Activated CD8-positive, alpha-beta T cell treated with anti-CD3 and anti-CD28 coated beads, Interleukin-2, amount 10 ng/mL, durations not matched to agents 7 days and 5 days (primary cell): ENCODE data around the gene PIH1D1. TPM values are rescaled to one million over a fixed set of nuclear protein-coding genes. Genes with fewer than 3 reads are reported as not detected.
"Not testable (repeated sequence)": the region's sequence is repeated elsewhere in the genome, so short reads cannot be mapped to it uniquely, and the experiment has no call there.

ENCODE experiments used
- ATAC-seq: fragments of 150-1000 bp; cut with Tn5 transposase; one replicate; pipeline ENCODE4 v1.10.0; 2021; ENCODE audit warnings: moderate library complexity
- CTCF ChIA-PET: fragments of 350-600 bp; sonication (Branson Sonifier 250); formaldehyde crosslinking; loops from one replicate; lab custom pipeline; 2021; ENCODE audit warnings: antibody characterized with exemption; lab: Charles Lee
- POLR2A ChIA-PET: fragments of 350-600 bp; sonication (Branson Sonifier 250); formaldehyde crosslinking; loops from one replicate; lab custom pipeline; 2021; ENCODE audit warnings: antibody characterized with exemption; lab: Charles Lee
- DNase-seq: peaks from one replicate; pipeline ENCODE4 v3.0.0-alpha.2; 2020
- H3K27ac Mint-ChIP-seq: one replicate; pipeline ENCODE4 v1.8.0; 2021; ENCODE audit warnings: mild to moderate bottlenecking, mixed read lengths
- H3K27me3 Mint-ChIP-seq: one replicate; pipeline ENCODE4 v1.8.0; 2021; ENCODE audit warnings: low read depth, mixed read lengths
- H3K36me3 Mint-ChIP-seq: one replicate; pipeline ENCODE4 v1.8.0; 2021; ENCODE audit warnings: low read depth, mixed read lengths
- H3K4me1 Mint-ChIP-seq: one replicate; pipeline ENCODE4 v1.8.0; 2021; ENCODE audit warnings: low read depth, mixed read lengths
- H3K4me3 Mint-ChIP-seq: one replicate; pipeline ENCODE4 v1.8.0; 2021; ENCODE audit warnings: mild to moderate bottlenecking, mixed read lengths
- H3K9me3 Mint-ChIP-seq: one replicate; pipeline ENCODE4 v1.8.0; 2022; ENCODE audit warnings: mixed read lengths; ENCODE audit not compliant: insufficient read depth
- total RNA-seq, 2 experiments: library from RNA; stranded (reverse); gene quantifications; one replicate each; pipeline ENCODE4 v1.2.3, GENCODE V29; 2021

The PIH1D1 gene
- total RNA-seq, 2 experiments from 2014 or later, result 128 to 129 TPM

DNA sequence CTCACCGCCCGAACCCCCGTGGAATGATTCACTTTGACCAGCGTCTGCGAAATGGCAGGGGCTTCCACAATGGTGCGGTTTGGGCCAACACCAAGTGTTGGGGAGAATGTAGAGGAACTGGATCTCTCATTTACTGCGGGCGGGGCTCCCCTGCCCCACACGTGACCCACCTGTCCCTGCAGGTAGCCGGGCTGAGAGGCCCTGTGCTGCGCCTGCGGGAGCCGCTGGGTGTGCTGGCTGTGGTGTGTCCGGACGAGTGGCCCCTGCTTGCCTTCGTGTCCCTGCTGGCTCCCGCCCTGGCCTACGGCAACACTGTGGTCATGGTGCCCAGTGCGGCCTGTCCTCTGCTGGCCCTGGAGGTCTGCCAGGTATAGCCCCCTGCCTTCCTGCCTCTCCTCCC is 16.6 kb upstream of the PIH1D1 start:
- Mint-ChIP-seq H3K27me3 (no peaks in the 10 kb centered on the region), H3K27ac (peak overlapping the region; percentile 99), H3K4me3 (peak overlapping the region; percentile 70), H3K4me1 (peaks cover 50% of the 10 kb centered on the region), H3K9me3 (no peaks in the 10 kb centered on the region), H3K36me3 (peaks cover 9% of the 10 kb centered on the region)
- POLR2A ChIA-PET, result interaction anchor here (1.2 to 3.6 kb wide), 2 partner anchors 15 to 24 kb away, joined by 3 to 62 read pairs; partner anchors contain the start of genes ALDH16A1 and PIH1D1
- CTCF ChIA-PET, result interaction anchor here (1.7 to 6.4 kb wide), 3 partner anchors 15 to 78 kb away, joined by 3 to 114 read pairs (median 51); partner anchors contain the start of genes ALDH16A1 and PIH1D1
- no peak for DNase-seq
- no peak for ATAC-seq

DNA sequence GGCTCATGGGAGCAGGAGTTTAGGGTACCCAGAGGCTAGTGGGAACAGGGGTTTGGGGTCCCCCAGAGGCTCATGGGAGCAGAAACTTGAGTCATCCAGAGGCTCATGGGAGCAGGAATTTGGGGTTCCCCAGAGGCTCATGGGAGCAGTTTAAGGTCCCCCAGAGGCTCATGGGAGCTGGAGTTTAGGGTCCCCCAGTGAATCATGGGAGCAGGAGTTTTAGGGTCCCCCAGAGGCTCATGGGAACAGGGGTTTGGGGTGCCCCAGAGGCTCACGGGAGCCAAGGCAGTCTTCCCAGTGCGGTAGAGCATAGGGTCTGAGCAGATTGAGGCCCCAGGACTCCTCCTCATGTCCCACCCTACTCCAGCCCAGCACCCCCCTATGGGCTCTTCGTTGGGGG is 13.8 kb upstream of the PIH1D1 start:
- POLR2A ChIA-PET, result interaction anchor here (2.1 kb wide), 1 partner anchor 12 kb away, joined by 10 read pairs; the partner anchor contains the start of gene ALDH16A1
- H3K27ac Mint-ChIP-seq, result no peak overlapping the region
- H3K36me3 Mint-ChIP-seq, result peaks cover 10% of the 10 kb centered on the region
- no peaks in the 10 kb centered on the region for H3K27me3 Mint-ChIP-seq
- ATAC-seq, result no peak
- no peak for DNase-seq
- CTCF ChIA-PET, result interaction anchor here (1.3 kb wide), 1 partner anchor 13 kb away, joined by 3 read pairs; no protein-coding TSS in a partner anchor
- no peak overlapping the region for H3K4me3 Mint-ChIP-seq
- peaks cover 26% of the 10 kb centered on the region for H3K4me1 Mint-ChIP-seq
- H3K9me3 Mint-ChIP-seq, result no peaks in the 10 kb centered on the region

DNA sequence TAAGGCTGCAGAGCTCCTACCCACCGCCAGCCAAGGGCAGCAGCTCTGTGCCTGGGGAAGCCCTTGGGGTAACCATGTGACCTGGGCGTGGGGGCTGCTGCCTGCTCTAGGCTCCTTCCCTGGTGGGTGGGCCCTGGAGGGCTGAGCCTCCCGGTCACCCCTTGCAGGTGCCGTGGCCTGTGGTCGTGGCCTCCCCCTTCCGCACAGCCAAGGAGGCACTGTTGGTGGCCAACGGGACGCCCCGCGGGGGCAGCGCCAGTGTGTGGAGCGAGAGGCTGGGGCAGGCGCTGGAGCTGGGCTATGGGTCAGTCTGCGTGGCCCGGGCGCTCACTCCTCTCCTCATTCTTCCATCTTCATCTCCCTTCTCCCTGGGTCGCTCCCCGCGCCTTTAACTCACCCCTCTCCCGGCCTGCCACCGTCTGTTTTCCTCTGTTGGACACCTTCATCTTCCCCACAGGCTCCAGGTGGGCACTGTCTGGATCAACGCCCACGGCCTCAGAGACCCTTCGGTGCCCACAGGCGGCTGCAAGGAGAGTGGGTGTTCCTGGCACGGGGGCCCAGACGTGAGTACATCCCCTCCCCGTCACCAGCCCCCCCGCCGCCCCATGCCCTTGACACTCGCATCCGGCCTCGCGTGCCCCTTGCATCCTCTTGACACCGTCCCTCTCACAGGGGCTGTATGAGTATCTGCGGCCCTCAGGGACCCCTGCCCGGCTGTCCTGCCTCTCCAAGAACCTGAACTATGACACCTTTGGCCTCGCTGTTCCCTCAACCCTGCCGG is 12.5 kb upstream of the PIH1D1 start:
- ATAC-seq (no peak), DNase-seq (no peak)
- POLR2A ChIA-PET, result interaction anchor here (0.7 to 2.1 kb wide), 2 partner anchors 11 to 180 kb away, joined by 3 to 10 read pairs; partner anchors contain the start of gene ALDH16A1
- CTCF ChIA-PET, result interaction anchor here (1.3 kb wide), 1 partner anchor 12 kb away, joined by 3 read pairs; no protein-coding TSS in a partner anchor
- Mint-ChIP-seq H3K9me3 (no peaks in the 10 kb centered on the region), H3K27me3 (no peaks in the 10 kb centered on the region), H3K4me1 (peaks cover 15% of the 10 kb centered on the region), H3K36me3 (peaks cover 16% of the 10 kb centered on the region), H3K4me3 (no peak overlapping the region), H3K27ac (no peak overlapping the region)

DNA sequence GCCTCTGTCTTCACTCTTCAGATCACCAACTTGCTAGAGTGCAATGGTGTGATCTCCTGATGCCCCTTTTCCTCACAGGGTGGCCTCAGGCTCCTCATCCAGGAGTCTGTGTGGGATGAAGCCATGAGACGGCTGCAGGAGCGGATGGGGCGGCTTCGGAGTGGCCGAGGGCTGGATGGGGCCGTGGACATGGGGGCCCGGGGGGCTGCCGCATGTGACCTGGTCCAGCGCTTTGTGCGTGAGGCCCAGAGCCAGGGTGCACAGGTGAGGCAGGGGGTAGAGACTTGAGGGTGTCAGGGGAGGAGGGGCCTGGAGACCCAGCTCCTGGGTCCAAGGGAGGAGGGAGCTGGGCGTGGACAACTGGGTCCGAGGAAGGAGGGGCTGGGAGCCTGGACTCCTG is 10.9 kb upstream of the PIH1D1 start:
- POLR2A ChIA-PET, result no interaction called here

DNA sequence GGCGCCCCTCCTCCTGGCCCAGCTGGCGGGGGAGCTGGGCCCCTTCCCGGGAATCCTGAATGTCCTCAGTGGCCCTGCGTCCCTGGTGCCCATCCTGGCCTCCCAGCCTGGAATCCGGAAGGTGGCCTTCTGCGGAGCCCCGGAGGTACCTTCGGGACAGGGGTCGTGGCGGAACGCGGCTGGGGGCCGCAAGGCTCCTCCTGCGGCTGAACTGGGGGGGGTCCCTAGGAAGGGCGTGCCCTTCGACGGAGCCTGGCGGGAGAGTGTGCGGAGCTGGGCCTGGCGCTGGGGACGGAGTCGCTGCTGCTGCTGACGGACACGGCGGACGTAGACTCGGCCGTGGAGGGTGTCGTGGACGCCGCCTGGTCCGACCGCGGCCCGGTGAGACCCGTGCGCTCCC is 10.0 kb upstream of the PIH1D1 start:
- no peak for ATAC-seq
- Mint-ChIP-seq H3K27me3 (no peaks in the 10 kb centered on the region), H3K4me1 (no peaks in the 10 kb centered on the region), H3K9me3 (no peaks in the 10 kb centered on the region), H3K4me3 (no peak overlapping the region), H3K36me3 (peaks cover 16% of the 10 kb centered on the region), H3K27ac (no peak overlapping the region)
- CTCF ChIA-PET, result no interaction called here
- POLR2A ChIA-PET, result no interaction called here
- DNase-seq, result no peak

More for the DNA sequence above, 10.9 kb upstream of the PIH1D1 start:
- Mint-ChIP-seq H3K4me1 (no peaks in the 10 kb centered on the region), H3K27me3 (no peaks in the 10 kb centered on the region), H3K9me3 (no peaks in the 10 kb centered on the region), H3K36me3 (peaks cover 13% of the 10 kb centered on the region), H3K27ac (peak overlapping the region; percentile 33), H3K4me3 (no peak overlapping the region)
- no peak for ATAC-seq
- no peak for DNase-seq
- CTCF ChIA-PET, result no interaction called here

DNA sequence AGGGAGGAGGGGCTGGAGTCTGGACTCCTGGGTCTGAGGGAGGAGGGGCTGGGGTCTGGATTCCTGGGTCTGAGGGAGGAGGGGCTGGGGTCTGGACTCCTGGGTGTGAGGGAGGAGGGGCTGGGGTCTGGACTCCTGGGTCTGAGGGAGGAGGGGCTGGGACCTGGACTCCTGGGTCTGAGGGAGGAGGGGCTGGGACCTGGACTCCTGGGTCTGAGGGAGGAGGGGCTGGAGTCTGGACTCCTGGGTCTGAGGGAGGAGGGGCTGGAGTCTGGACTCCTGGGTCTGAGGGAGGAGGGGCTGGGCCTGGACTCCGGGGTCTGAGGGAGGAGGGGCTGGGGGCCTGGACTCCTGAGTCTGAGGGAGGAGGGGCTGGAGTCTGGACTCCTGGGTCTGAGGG is 9.5 kb upstream of the PIH1D1 start:
- POLR2A ChIA-PET, H3K27ac Mint-ChIP-seq, H3K27me3 Mint-ChIP-seq, H3K9me3 Mint-ChIP-seq, DNase-seq, CTCF ChIA-PET, ATAC-seq, H3K4me1 Mint-ChIP-seq, H3K4me3 Mint-ChIP-seq: not testable (repeated sequence)
- peaks cover 15% of the 10 kb centered on the region for H3K36me3 Mint-ChIP-seq

DNA sequence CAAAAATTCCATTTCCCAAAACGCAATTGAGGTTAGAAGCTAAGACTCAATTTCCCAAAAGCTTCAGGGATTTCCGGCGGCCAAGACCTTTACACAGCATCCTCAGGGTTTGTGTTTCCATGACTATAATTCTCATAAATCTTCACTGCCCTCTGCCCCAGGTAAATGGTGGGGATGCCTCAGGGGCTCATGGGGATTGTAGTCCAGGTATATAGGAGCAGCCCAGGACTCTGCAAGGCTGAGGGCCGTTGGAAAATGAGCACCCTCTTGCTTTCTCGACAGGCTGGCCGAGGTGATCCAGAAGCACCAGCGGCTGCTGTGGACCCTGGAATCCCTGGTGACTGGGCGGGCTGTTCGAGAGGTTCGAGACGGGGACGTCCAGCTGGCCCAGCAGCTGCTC is 7.8 kb upstream of the PIH1D1 start:
- POLR2A ChIA-PET, result no interaction called here
- CTCF ChIA-PET, result no interaction called here
- ATAC-seq (no peak), DNase-seq (no peak)
- Mint-ChIP-seq H3K27ac (no peak overlapping the region), H3K4me1 (peaks cover 11% of the 10 kb centered on the region), H3K36me3 (peaks cover 18% of the 10 kb centered on the region), H3K4me3 (no peak overlapping the region), H3K27me3 (no peaks in the 10 kb centered on the region), H3K9me3 (no peaks in the 10 kb centered on the region)

DNA sequence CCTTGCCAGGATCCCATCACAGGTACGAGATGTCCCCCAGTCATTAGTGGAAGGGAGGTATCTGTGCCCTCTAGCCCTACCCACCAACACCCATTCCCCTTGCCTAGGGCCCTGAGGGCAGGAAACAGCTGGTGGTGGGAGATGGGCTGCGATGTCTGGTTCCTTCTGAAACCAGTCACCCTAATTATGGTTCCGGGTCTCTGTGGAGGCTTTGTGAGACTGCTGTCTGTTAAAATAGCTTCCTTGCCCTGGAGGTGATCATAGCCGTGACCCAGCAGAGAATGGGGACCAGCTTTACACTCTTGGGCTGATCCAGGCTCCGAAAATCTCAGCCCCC is 6.9 kb upstream of the PIH1D1 start:
- no peak for ATAC-seq
- CTCF ChIA-PET, result interaction anchor here (1.2 to 1.3 kb wide), 2 partner anchors 15 to 18 kb away, joined by 3 to 7 read pairs; partner anchors contain the start of gene FLT3LG
- POLR2A ChIA-PET, result interaction anchor here (1.0 kb wide), 1 partner anchor 11 kb away, joined by 3 read pairs; no protein-coding TSS in a partner anchor
- Mint-ChIP-seq H3K27me3 (no peaks in the 10 kb centered on the region), H3K4me3 (no peak overlapping the region), H3K36me3 (peaks cover 18% of the 10 kb centered on the region), H3K27ac (no peak overlapping the region), H3K4me1 (peaks cover 16% of the 10 kb centered on the region), H3K9me3 (no peaks in the 10 kb centered on the region)
- no peak for DNase-seq

DNA sequence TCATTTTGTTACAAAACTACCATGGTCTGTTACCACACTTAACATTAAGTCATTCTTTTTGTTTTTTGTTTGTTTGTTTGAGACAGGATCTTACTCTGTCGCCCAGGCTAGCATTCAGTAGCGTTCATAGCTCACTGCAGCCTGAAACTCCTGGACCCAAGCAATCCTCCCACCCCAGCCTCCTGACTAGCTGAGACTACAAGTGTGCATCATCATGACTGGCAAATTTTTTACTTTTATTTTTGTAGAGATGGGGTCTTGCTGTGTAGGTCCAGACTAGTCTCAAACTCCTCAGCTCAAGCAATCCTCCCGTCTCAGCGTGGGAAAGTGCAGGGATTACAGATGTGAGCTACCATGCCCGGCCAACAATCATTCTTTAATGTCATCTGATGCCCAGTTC is 4.7 kb upstream of the PIH1D1 start:
- DNase-seq (no peak), ATAC-seq (no peak)
- Mint-ChIP-seq H3K36me3 (peaks cover 20% of the 10 kb centered on the region), H3K4me3 (no peak overlapping the region), H3K9me3 (no peaks in the 10 kb centered on the region), H3K27me3 (no peaks in the 10 kb centered on the region), H3K4me1 (peaks cover 26% of the 10 kb centered on the region), H3K27ac (peak overlapping the region; percentile 10)
- ChIA-PET POLR2A (interaction anchor here (1.0 kb wide), 1 partner anchor 13 kb away, joined by 3 read pairs; no protein-coding TSS in a partner anchor), CTCF (interaction anchor here (1.1 to 8.6 kb wide), 2 partner anchors 15 to 20 kb away, joined by 3 to 114 read pairs; partner anchors contain the start of gene FLT3LG)

DNA sequence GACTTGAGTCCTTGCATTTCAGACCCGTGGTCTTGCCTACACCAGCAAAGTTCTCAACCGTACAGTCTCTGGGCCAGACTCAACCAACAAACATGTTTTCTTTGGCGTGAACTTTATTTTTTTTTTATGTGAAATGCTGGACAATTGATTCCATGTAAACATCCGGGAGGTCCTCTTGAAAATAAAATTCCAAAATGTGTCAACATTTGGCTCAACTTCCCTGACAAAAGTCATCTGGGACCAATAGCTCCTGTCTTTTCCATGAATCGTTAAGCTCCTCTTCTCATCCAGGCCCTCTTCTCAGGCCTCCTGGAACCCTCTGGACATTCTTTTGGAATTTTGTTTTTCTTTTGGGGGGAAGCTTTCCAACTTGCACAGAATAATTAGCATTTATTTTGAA is 4.2 kb upstream of the PIH1D1 start:
- ATAC-seq, result no peak
- Mint-ChIP-seq H3K9me3 (no peaks in the 10 kb centered on the region), H3K27me3 (no peaks in the 10 kb centered on the region), H3K4me3 (no peak overlapping the region), H3K4me1 (peaks cover 27% of the 10 kb centered on the region), H3K36me3 (peaks cover 22% of the 10 kb centered on the region), H3K27ac (peak overlapping the region; percentile 10)
- DNase-seq, result no peak
- CTCF ChIA-PET, result interaction anchor here (1.1 to 8.6 kb wide), 2 partner anchors 15 to 21 kb away, joined by 3 to 114 read pairs; partner anchors contain the start of gene FLT3LG
- POLR2A ChIA-PET, result interaction anchor here (1.0 kb wide), 1 partner anchor 14 kb away, joined by 3 read pairs; no protein-coding TSS in a partner anchor

DNA sequence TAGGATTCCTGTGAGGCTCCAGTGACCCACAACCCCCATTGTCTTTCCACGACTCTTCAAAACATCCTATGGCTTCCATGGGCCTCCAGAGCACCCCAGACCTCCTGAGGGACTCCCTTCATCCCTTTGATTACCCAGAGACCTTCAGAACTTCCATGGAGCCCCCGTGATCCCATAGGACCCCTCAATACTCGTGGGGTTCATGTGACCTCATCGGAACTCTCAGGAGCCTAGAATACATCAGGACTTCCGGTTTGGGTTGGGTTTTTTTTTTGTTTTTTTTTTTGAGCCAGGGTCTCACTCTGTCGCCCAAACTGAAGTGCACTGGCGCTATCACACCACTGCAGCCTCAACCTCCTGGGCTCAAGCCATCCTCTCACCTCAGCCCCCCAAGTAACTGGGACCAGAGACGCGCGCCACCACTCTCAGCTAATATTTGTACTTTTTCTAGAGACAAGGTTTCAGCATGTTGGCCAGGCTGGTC is 2.2 kb upstream of the PIH1D1 start:
- ChIA-PET POLR2A (interaction anchor here (0.9 to 5.0 kb wide), 10 partner anchors 11 to 126 kb away, joined by 3 to 62 read pairs (median 5); partner anchors contain the start of genes FLT3LG and RPL13A), CTCF (interaction anchor here (1.0 to 8.6 kb wide), 6 partner anchors 9 to 93 kb away, joined by 3 to 114 read pairs (median 5); partner anchors contain the start of gene FLT3LG)
- peak overlapping the region; percentile 93 for H3K4me3 Mint-ChIP-seq
- H3K36me3 Mint-ChIP-seq, result peaks cover 33% of the 10 kb centered on the region
- ATAC-seq (peak; percentile 4), DNase-seq (no peak)
- no peaks in the 10 kb centered on the region for H3K9me3 Mint-ChIP-seq
- peaks cover 44% of the 10 kb centered on the region for H3K4me1 Mint-ChIP-seq
- H3K27ac Mint-ChIP-seq, result peak overlapping the region; percentile 100
- no peaks in the 10 kb centered on the region for H3K27me3 Mint-ChIP-seq
